GM23338 (cell line): Measurements from ENCODE around the gene MEF2D. TPM values are rescaled to one million over a fixed set of nuclear protein-coding genes. Genes with fewer than 3 reads are reported as not detected.

Experiments used
- ATAC-seq: fragments of 200-7000 bp; cut with Tn5 transposase; 3 replicates; pipeline ENCODE4 v1.9.1; 2020
- DNase-seq: peaks from one replicate; pipeline ENCODE4 v3.0.0-alpha.2; 2015; ENCODE audit warnings: low spot score
- H2AFZ ChIP-seq: fragments of 200-600 bp; sonication (generic); 2 replicates; pipeline ENCODE4 v1.8.0; 2016; ENCODE audit warnings: antibody characterized with exemption, mild to moderate bottlenecking, moderate library complexity
- H3F3A ChIP-seq: fragments of 200-600 bp; sonication (generic); replicated peaks from 2 replicates; pipeline ENCODE4 v1.8.0; 2017; ENCODE audit warnings: antibody characterized with exemption, mixed run types, low read depth
- H3K27ac ChIP-seq: fragments of 200-600 bp; sonication (generic); 2 replicates; pipeline ENCODE4 v1.6.1; 2016; ENCODE audit warnings: low read depth
- H3K27me3 ChIP-seq: fragments of 200-600 bp; sonication (generic); 2 replicates; pipeline ENCODE4 v1.8.0; 2016; ENCODE audit warnings: mild to moderate bottlenecking, mixed run types, moderate library complexity; ENCODE audit not compliant: insufficient read depth
- H3K36me3 ChIP-seq: fragments of 200-600 bp; sonication (generic); 2 replicates; pipeline ENCODE4 v1.8.0; 2016; ENCODE audit warnings: mild to moderate bottlenecking; ENCODE audit not compliant: insufficient read depth
- H3K4me1 ChIP-seq: fragments of 200-600 bp; sonication (generic); 2 replicates; pipeline ENCODE4 v1.8.0; 2016; ENCODE audit warnings: mild to moderate bottlenecking, moderate library complexity; ENCODE audit not compliant: insufficient read depth
- H3K4me2 ChIP-seq: fragments of 200-600 bp; sonication (generic); 2 replicates; pipeline ENCODE4 v1.7.1; 2017; ENCODE audit warnings: mixed run types
- H3K4me3 ChIP-seq: fragments of 200-600 bp; sonication (generic); 2 replicates; pipeline ENCODE4 v1.6.1; 2016; ENCODE audit warnings: mixed run types
- H3K79me2 ChIP-seq: fragments of 200-600 bp; sonication (generic); replicated peaks from 2 replicates; pipeline ENCODE4 v1.8.0; 2017; ENCODE audit warnings: mild to moderate bottlenecking; ENCODE audit not compliant: insufficient read depth
- H3K9me2 ChIP-seq: fragments of 200-600 bp; sonication (generic); 2 replicates; pipeline ENCODE4 v1.8.0; 2017; ENCODE audit not compliant: insufficient read depth
- H4K20me1 ChIP-seq: fragments of 200-600 bp; sonication (generic); replicated peaks from 2 replicates; pipeline ENCODE4 v1.8.0; 2017; ENCODE audit warnings: mild to moderate bottlenecking; ENCODE audit not compliant: insufficient read depth
- H3K27ac Mint-ChIP-seq: 2 replicates; pipeline ENCODE4 v1.8.0; 2020; ENCODE audit warnings: inconsistent platforms, mild to moderate bottlenecking, moderate library complexity, mixed read lengths
- H3K27me3 Mint-ChIP-seq: 3 replicates; pipeline ENCODE4 v1.8.0; 2022; ENCODE audit warnings: low read depth, mild to moderate bottlenecking, moderate library complexity, mixed read lengths, inconsistent platforms; ENCODE audit not compliant: insufficient read depth, poor library complexity
- H3K36me3 Mint-ChIP-seq: 3 replicates; pipeline ENCODE4 v1.8.0; 2021; ENCODE audit warnings: low read depth, mild to moderate bottlenecking, inconsistent platforms, moderate library complexity, mixed read lengths
- H3K4me1 Mint-ChIP-seq: 3 replicates; pipeline ENCODE4 v1.8.0; 2020; ENCODE audit warnings: mild to moderate bottlenecking, inconsistent platforms, mixed read lengths
- H3K4me3 Mint-ChIP-seq: 3 replicates; pipeline ENCODE4 v1.8.0; 2021; ENCODE audit warnings: moderate library complexity, mild to moderate bottlenecking, inconsistent platforms, mixed read lengths
- H3K9me3 Mint-ChIP-seq: 3 replicates; pipeline ENCODE4 v1.8.0; 2020; ENCODE audit warnings: moderate library complexity, mild to moderate bottlenecking, inconsistent platforms, mixed read lengths
- CREB1 ChIP-seq: fragments of 250-450 bp; sonication (Bioruptor Pico); IDR thresholded peaks from 2 replicates; pipeline ENCODE4 v1.5.0; 2020; ENCODE audit warnings: low read depth, mild to moderate bottlenecking, moderate library complexity
- ETS1 ChIP-seq: IDR thresholded peaks from 2 replicates; pipeline ENCODE4 v1.6.1; 2016; ENCODE audit warnings: antibody characterized with exemption
- EZH2 ChIP-seq: fragments of 200-600 bp; sonication (generic); IDR thresholded peaks from one replicate; pipeline ENCODE4 v1.8.0; 2017; ENCODE audit warnings: antibody characterized with exemption, mild to moderate bottlenecking, low read depth; ENCODE audit not compliant: unreplicated experiment
- JUNB ChIP-seq: IDR thresholded peaks from one replicate; pipeline ENCODE4 v1.6.1; 2016; ENCODE audit warnings: antibody characterized with exemption; ENCODE audit not compliant: unreplicated experiment
- NANOG ChIP-seq: IDR thresholded peaks from 2 replicates; pipeline ENCODE4 v1.6.1; 2016; ENCODE audit warnings: antibody characterized with exemption, borderline replicate concordance
- POLR2AphosphoS5 ChIP-seq: IDR thresholded peaks from 2 replicates; pipeline ENCODE4 v1.6.1; 2016; ENCODE audit warnings: antibody characterized with exemption, low read depth
- REST ChIP-seq: IDR thresholded peaks from one replicate; pipeline ENCODE4 v1.6.1; 2018; ENCODE audit warnings: antibody characterized with exemption; ENCODE audit not compliant: unreplicated experiment
- STAT1 ChIP-seq: IDR thresholded peaks from one replicate; pipeline ENCODE4 v1.6.1; 2016; ENCODE audit warnings: antibody characterized with exemption; ENCODE audit not compliant: unreplicated experiment
- polyA plus RNA-seq: library from polyadenylated mRNA; unstranded; fragments of >200 nt; fragmentation: Nextera tagmentation; extraction: Ambion mirVana; gene quantifications from 2 replicates; pipeline ENCODE4 v1.2.1, GENCODE V29; 2016
- total RNA-seq: library from RNA; depleted of rRNA; stranded (reverse); fragments of >200 nt; shearing (Covaris generic); gene quantifications from 2 replicates; pipeline ENCODE4 v1.2.3, GENCODE V29; 2014
- TF ChIP-seq, protein P1 (sequence below): fragments of 250-450 bp; sonication (Bioruptor Pico); IDR thresholded peaks from 2 replicates; pipeline ENCODE4 v1.5.0; 2020; ENCODE audit warnings: mild to moderate bottlenecking, moderate library complexity

The MEF2D gene
- total and polyA plus RNA-seq, 2 experiments from 2014 or later, result 10.6 to 15.5 TPM

- TF ChIP-seq ETS1 (peak; percentile 2; the same call in 1 of the 2 replicates), REST (no peak), EZH2 (no peak), POLR2AphosphoS5 (peak; percentile 65), STAT1 (no peak), NANOG (no peak)
Measured at GRCh38 chr1:156500793-156501506, 375 bp upstream of the MEF2D start (continued).

GRCh38 chr1:156499842-156500542 is 583 bp downstream of the MEF2D start:
- DNase-seq (peak; percentile 63), ATAC-seq (peak; percentile 0; the same call in 1 of the 3 replicates)
- Histone ChIP-seq H3F3A (peaks cover 15% of the 10 kb centered on the region), H3K79me2 (peaks cover 46% of the 10 kb centered on the region), H3K4me3 (peak overlapping the region; percentile 98), H3K27me3 (no peaks in the 10 kb centered on the region), H3K36me3 (no peaks in the 10 kb centered on the region), H3K4me2 (peak overlapping the region; percentile 94), H3K9me2 (no peaks in the 10 kb centered on the region; the same call in 1 of the 2 replicates), H3K27ac (peak overlapping the region; percentile 98), H2AFZ (no peak overlapping the region), H4K20me1 (peaks cover 11% of the 10 kb centered on the region; the same call in 1 of the 2 replicates), H3K4me1 (peaks cover 67% of the 10 kb centered on the region)
- no peak overlapping the region for H3K27ac Mint-ChIP-seq
- H3K36me3 Mint-ChIP-seq, result peaks cover 6% of the 10 kb centered on the region; the same call in 2 of the 3 replicates
- no peak for TF ChIP-seq JUNB
- TF ChIP-seq ETS1, result no peak
- TF ChIP-seq, protein P1, sequence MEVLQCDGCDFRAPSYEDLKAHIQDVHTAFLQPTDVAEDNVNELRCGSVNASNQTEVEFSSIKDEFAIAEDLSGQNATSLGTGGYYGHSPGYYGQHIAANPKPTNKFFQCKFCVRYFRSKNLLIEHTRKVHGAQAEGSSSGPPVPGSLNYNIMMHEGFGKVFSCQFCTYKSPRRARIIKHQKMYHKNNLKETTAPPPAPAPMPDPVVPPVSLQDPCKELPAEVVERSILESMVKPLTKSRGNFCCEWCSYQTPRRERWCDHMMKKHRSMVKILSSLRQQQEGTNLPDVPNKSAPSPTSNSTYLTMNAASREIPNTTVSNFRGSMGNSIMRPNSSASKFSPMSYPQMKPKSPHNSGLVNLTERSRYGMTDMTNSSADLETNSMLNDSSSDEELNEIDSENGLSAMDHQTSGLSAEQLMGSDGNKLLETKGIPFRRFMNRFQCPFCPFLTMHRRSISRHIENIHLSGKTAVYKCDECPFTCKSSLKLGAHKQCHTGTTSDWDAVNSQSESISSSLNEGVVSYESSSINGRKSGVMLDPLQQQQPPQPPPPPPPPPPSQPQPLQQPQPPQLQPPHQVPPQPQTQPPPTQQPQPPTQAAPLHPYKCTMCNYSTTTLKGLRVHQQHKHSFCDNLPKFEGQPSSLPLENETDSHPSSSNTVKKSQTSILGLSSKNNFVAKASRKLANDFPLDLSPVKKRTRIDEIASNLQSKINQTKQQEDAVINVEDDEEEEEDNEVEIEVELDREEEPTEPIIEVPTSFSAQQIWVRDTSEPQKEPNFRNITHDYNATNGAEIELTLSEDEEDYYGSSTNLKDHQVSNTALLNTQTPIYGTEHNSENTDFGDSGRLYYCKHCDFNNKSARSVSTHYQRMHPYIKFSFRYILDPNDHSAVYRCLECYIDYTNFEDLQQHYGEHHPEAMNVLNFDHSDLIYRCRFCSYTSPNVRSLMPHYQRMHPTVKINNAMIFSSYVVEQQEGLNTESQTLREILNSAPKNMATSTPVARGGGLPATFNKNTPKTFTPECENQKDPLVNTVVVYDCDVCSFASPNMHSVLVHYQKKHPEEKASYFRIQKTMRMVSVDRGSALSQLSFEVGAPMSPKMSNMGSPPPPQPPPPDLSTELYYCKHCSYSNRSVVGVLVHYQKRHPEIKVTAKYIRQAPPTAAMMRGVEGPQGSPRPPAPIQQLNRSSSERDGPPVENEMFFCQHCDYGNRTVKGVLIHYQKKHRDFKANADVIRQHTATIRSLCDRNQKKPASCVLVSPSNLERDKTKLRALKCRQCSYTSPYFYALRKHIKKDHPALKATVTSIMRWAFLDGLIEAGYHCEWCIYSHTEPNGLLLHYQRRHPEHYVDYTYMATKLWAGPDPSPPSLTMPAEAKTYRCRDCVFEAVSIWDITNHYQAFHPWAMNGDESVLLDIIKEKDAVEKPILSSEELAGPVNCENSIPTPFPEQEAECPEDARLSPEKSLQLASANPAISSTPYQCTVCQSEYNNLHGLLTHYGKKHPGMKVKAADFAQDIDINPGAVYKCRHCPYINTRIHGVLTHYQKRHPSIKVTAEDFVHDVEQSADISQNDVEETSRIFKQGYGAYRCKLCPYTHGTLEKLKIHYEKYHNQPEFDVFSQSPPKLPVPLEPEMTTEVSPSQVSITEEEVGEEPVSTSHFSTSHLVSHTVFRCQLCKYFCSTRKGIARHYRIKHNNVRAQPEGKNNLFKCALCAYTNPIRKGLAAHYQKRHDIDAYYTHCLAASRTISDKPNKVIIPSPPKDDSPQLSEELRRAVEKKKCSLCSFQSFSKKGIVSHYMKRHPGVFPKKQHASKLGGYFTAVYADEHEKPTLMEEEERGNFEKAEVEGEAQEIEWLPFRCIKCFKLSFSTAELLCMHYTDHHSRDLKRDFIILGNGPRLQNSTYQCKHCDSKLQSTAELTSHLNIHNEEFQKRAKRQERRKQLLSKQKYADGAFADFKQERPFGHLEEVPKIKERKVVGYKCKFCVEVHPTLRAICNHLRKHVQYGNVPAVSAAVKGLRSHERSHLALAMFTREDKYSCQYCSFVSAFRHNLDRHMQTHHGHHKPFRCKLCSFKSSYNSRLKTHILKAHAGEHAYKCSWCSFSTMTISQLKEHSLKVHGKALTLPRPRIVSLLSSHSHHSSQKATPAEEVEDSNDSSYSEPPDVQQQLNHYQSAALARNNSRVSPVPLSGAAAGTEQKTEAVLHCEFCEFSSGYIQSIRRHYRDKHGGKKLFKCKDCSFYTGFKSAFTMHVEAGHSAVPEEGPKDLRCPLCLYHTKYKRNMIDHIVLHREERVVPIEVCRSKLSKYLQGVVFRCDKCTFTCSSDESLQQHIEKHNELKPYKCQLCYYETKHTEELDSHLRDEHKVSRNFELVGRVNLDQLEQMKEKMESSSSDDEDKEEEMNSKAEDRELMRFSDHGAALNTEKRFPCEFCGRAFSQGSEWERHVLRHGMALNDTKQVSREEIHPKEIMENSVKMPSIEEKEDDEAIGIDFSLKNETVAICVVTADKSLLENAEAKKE (CRISPR knock-in tag), result no peak
- TF ChIP-seq CREB1 (CRISPR knock-in tag), result no peak
- peaks cover 26% of the 10 kb centered on the region for H3K27me3 Mint-ChIP-seq
- H3K9me3 Mint-ChIP-seq, result no peaks in the 10 kb centered on the region
- peak overlapping the region; percentile 91 for H3K4me3 Mint-ChIP-seq
- peaks cover 71% of the 10 kb centered on the region for H3K4me1 Mint-ChIP-seq
